ENCODE measurements around the gene WDR17.

- TF ChIP-seq CTCF (IDR thresholded peaks at IDR 0.05) (no peak), POLR2AphosphoS5 (IDR thresholded peaks at IDR 0.05) (no peak), EP300 (IDR thresholded peaks at IDR 0.05) (no peak)
Measured at GRCh38 chr4:176107695-176108094, 42.1 kb downstream of the WDR17 start.
